ENCODE measurements around the gene HAL.

DNA sequence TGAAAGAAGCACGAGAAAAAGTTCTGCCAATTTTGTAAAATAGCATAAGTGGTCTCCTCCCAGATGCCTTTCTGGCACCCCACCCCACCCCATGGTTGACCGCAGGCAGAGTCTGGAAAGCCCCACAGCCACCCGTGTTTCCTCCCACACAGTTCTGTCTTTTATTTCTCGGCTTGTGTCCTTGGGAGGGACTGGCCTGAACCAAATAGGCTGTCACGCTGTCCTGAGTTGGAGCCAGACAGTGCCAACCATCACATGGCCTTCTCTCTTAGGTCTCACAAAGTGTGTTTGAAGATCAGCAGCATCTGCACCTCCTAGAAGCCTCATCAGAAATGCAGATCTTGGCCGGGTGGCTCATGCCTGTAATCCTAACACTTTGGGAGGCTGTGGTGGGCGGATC lies 49.4 kb upstream of the HAL start:
- TF ChIP-seq, protein P1, sequence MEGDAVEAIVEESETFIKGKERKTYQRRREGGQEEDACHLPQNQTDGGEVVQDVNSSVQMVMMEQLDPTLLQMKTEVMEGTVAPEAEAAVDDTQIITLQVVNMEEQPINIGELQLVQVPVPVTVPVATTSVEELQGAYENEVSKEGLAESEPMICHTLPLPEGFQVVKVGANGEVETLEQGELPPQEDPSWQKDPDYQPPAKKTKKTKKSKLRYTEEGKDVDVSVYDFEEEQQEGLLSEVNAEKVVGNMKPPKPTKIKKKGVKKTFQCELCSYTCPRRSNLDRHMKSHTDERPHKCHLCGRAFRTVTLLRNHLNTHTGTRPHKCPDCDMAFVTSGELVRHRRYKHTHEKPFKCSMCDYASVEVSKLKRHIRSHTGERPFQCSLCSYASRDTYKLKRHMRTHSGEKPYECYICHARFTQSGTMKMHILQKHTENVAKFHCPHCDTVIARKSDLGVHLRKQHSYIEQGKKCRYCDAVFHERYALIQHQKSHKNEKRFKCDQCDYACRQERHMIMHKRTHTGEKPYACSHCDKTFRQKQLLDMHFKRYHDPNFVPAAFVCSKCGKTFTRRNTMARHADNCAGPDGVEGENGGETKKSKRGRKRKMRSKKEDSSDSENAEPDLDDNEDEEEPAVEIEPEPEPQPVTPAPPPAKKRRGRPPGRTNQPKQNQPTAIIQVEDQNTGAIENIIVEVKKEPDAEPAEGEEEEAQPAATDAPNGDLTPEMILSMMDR (IDR thresholded peaks at IDR 0.05): no peak
- TF ChIP-seq POLR2A (IDR thresholded peaks at IDR 0.05): no peak
